Measurements from ENCODE around the gene FBXO39.

FBXO39 gene

DNA sequence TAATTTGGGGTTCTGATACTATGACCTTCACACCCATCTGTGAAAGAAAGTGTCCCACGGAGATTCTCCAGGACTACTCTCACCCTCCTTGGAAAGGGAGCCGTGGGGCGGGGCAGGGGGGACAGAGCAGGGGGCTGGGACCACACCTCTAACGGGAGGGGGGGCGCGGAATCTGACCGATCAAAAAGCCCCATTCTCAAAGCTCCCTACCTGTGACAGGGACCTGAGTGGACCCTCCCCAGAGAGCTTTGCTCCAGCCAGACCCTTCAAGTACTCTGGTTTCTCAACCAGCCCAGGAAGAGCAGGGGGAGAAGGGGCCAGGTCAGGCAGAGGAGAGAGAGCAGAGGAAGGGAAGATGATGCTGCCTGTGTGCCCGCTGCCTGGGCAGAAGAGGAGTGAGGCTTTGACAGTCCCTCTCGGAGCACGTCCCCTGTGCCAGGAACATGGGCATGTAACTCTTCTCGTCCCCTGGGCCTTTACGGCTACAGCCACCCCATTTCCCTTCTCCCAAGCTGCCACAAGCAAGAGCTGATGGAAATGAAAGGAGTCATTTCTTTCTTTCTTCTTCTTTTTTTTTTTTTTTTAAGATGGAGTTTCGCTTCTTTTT is 19.5 kb upstream of the FBXO39 start:
- Histone ChIP-seq H3K27me3 (ENCODE audit: insufficient read depth, low read length, poor library complexity, severe bottlenecking) (no peaks in the 10 kb centered on the region), H3K4me3 (ENCODE audit: low read length, poor library complexity, severe bottlenecking) (no peak overlapping the region), H3K36me3 (ENCODE audit: insufficient read depth, low read length) (no peaks in the 10 kb centered on the region), H2AFZ (ENCODE audit: low read length) (peak overlapping the region; percentile 55; the same call in 1 of the 2 replicates), H3F3A (ENCODE audit: low read depth) (no peaks in the 10 kb centered on the region), H3K4me2 (ENCODE audit: low read depth, low read length, poor library complexity, severe bottlenecking) (no peak overlapping the region), H3K4me1 (ENCODE audit: insufficient read depth, low read length, poor library complexity, severe bottlenecking) (no peaks in the 10 kb centered on the region), H3K9me2 (replicated peaks; ENCODE audit: low read depth, low read length) (no peaks in the 10 kb centered on the region), H3K9me3 (ENCODE audit: insufficient read depth, low read depth, low read length) (no peaks in the 10 kb centered on the region), H3K9ac (ENCODE audit: low read depth, low read length, poor library complexity, severe bottlenecking) (no peak overlapping the region), H4K20me1 (ENCODE audit: insufficient read depth, low read length, poor library complexity, severe bottlenecking) (no peaks in the 10 kb centered on the region), H3K79me2 (ENCODE audit: insufficient read depth, low read length) (no peaks in the 10 kb centered on the region)
- TF ChIP-seq, protein P1, sequence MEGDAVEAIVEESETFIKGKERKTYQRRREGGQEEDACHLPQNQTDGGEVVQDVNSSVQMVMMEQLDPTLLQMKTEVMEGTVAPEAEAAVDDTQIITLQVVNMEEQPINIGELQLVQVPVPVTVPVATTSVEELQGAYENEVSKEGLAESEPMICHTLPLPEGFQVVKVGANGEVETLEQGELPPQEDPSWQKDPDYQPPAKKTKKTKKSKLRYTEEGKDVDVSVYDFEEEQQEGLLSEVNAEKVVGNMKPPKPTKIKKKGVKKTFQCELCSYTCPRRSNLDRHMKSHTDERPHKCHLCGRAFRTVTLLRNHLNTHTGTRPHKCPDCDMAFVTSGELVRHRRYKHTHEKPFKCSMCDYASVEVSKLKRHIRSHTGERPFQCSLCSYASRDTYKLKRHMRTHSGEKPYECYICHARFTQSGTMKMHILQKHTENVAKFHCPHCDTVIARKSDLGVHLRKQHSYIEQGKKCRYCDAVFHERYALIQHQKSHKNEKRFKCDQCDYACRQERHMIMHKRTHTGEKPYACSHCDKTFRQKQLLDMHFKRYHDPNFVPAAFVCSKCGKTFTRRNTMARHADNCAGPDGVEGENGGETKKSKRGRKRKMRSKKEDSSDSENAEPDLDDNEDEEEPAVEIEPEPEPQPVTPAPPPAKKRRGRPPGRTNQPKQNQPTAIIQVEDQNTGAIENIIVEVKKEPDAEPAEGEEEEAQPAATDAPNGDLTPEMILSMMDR (conservative IDR thresholded peaks at IDR 0.05; ENCODE audit: low read length), result no peak
- TF ChIP-seq EZH2phosphoT487 (IDR thresholded peaks at IDR 0.05; ENCODE audit: borderline replicate concordance), result no peak

DNA sequence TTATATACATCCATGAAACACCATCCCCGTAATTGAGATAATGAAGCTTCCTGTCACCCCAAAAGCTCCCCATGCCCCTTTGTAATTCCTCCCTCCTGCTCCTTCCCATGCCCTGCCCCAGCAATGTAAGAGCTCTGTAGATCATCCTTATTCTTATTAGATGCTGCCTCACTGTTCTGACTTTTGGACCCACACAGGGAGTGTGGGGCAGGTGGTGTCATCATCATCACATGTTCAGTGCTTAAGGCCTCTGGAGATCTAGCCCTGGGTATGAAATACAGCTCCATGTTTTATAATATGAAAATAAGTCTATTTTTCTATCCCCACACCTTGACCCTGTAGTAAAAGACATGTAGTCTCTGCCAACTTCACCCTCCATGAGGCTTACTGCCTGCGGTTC is 18.3 kb upstream of the FBXO39 start:
- no peaks in the 10 kb centered on the region for H3F3A ChIP-seq (ENCODE audit: low read depth)
- H3K9me2 ChIP-seq (replicated peaks; ENCODE audit: low read depth, low read length), result no peaks in the 10 kb centered on the region
- no peak for TF ChIP-seq EZH2phosphoT487 (IDR thresholded peaks at IDR 0.05; ENCODE audit: borderline replicate concordance)
- TF ChIP-seq, protein P1 (conservative IDR thresholded peaks at IDR 0.05; ENCODE audit: low read length), result no peak
- H2AFZ ChIP-seq (ENCODE audit: low read length), result no peak overlapping the region
- H3K27me3 ChIP-seq (ENCODE audit: insufficient read depth, low read length, poor library complexity, severe bottlenecking), result no peaks in the 10 kb centered on the region
- no peak overlapping the region for H3K4me2 ChIP-seq (ENCODE audit: low read depth, low read length, poor library complexity, severe bottlenecking)
- H3K9ac ChIP-seq (ENCODE audit: low read depth, low read length, poor library complexity, severe bottlenecking), result no peak overlapping the region
- H3K36me3 ChIP-seq (ENCODE audit: insufficient read depth, low read length), result no peaks in the 10 kb centered on the region
- H3K4me1 ChIP-seq (ENCODE audit: insufficient read depth, low read length, poor library complexity, severe bottlenecking), result no peaks in the 10 kb centered on the region
- no peaks in the 10 kb centered on the region for H4K20me1 ChIP-seq (ENCODE audit: insufficient read depth, low read length, poor library complexity, severe bottlenecking)
- no peak overlapping the region for H3K4me3 ChIP-seq (ENCODE audit: low read length, poor library complexity, severe bottlenecking)
- no peaks in the 10 kb centered on the region for H3K9me3 ChIP-seq (ENCODE audit: insufficient read depth, low read depth, low read length)
- H3K79me2 ChIP-seq (ENCODE audit: insufficient read depth, low read length), result no peaks in the 10 kb centered on the region

DNA sequence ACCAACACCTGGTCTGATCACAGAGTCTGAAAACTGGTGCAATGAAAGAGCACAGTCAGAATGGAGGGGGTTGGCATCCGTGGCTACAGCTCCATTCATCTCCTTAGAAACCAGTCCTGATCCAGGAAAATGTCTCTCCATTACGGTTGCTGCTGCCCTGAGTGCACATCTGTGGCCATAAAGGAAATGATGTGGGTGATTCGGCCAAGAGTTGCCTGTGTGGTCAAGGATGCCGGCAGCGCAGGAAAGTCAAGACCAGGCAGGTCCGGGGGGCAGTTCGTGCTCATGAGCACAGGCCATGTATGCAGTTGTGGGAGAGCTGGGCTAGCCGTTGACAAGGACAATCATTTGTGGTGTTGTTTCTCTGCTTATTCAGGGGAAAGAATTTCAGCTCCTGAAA is 14.2 kb upstream of the FBXO39 start:
- Histone ChIP-seq H3K9me2 (replicated peaks; ENCODE audit: low read depth, low read length) (no peaks in the 10 kb centered on the region), H3K9me3 (ENCODE audit: insufficient read depth, low read depth, low read length) (no peaks in the 10 kb centered on the region; the same call in 1 of the 2 replicates), H3K4me3 (ENCODE audit: low read length, poor library complexity, severe bottlenecking) (no peak overlapping the region), H3K36me3 (ENCODE audit: insufficient read depth, low read length) (no peaks in the 10 kb centered on the region), H3K4me2 (ENCODE audit: low read depth, low read length, poor library complexity, severe bottlenecking) (no peak overlapping the region), H3K9ac (ENCODE audit: low read depth, low read length, poor library complexity, severe bottlenecking) (no peak overlapping the region), H4K20me1 (ENCODE audit: insufficient read depth, low read length, poor library complexity, severe bottlenecking) (no peaks in the 10 kb centered on the region), H2AFZ (ENCODE audit: low read length) (no peak overlapping the region), H3F3A (ENCODE audit: low read depth) (no peaks in the 10 kb centered on the region), H3K4me1 (ENCODE audit: insufficient read depth, low read length, poor library complexity, severe bottlenecking) (no peaks in the 10 kb centered on the region), H3K79me2 (ENCODE audit: insufficient read depth, low read length) (no peaks in the 10 kb centered on the region), H3K27me3 (ENCODE audit: insufficient read depth, low read length, poor library complexity, severe bottlenecking) (no peaks in the 10 kb centered on the region)
- no peak for TF ChIP-seq EZH2phosphoT487 (IDR thresholded peaks at IDR 0.05; ENCODE audit: borderline replicate concordance)

DNA sequence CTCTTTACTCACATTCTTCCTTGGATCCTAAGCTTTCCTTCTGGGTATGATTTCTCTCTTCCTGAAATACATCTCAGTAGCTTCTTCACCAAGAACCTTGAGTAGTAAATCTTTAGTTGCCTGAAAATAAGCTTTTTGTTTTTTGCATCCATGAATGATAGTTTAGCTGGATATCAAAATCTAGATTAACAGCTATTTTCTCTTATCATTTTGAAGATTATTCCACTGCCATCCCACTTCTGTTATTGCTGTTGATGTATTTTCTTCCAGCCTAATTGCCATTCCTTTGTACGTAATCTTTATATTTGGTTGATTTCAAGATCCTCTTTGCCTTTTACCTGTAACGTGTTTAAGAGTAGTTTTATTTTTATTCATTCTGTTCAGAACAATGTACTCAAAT is 7.6 kb upstream of the FBXO39 start:
- no peaks in the 10 kb centered on the region for H3K36me3 ChIP-seq (ENCODE audit: insufficient read depth, low read length)
- no peaks in the 10 kb centered on the region; the same call in 1 of the 2 replicates for H3K9me3 ChIP-seq (ENCODE audit: insufficient read depth, low read depth, low read length)
- no peaks in the 10 kb centered on the region for H3K27me3 ChIP-seq (ENCODE audit: insufficient read depth, low read length, poor library complexity, severe bottlenecking)
- H3K9ac ChIP-seq (ENCODE audit: low read depth, low read length, poor library complexity, severe bottlenecking), result no peak overlapping the region
- no peak overlapping the region for H3K4me2 ChIP-seq (ENCODE audit: low read depth, low read length, poor library complexity, severe bottlenecking)
- H4K20me1 ChIP-seq (ENCODE audit: insufficient read depth, low read length, poor library complexity, severe bottlenecking), result no peaks in the 10 kb centered on the region
- no peaks in the 10 kb centered on the region for H3K4me1 ChIP-seq (ENCODE audit: insufficient read depth, low read length, poor library complexity, severe bottlenecking)
- no peaks in the 10 kb centered on the region for H3K9me2 ChIP-seq (replicated peaks; ENCODE audit: low read depth, low read length)
- no peaks in the 10 kb centered on the region for H3F3A ChIP-seq (ENCODE audit: low read depth)
- TF ChIP-seq EZH2phosphoT487 (IDR thresholded peaks at IDR 0.05; ENCODE audit: borderline replicate concordance), result no peak
- TF ChIP-seq, protein P1 (conservative IDR thresholded peaks at IDR 0.05; ENCODE audit: low read length), result no peak
- H3K79me2 ChIP-seq (ENCODE audit: insufficient read depth, low read length), result no peaks in the 10 kb centered on the region
- no peak overlapping the region for H2AFZ ChIP-seq (ENCODE audit: low read length)
- H3K4me3 ChIP-seq (ENCODE audit: low read length, poor library complexity, severe bottlenecking), result no peak overlapping the region
